GM12865 (cell line): ENCODE data around the gene SULT1A1.
"Not testable (repeated sequence)": the region's sequence is repeated elsewhere in the genome, so short reads cannot be mapped to it uniquely, and the experiment has no call there.

ENCODE experiments used
- DNase-seq: peaks from one replicate; pipeline ENCODE4 v3.0.0; 2010; ENCODE audit warnings: low read depth
- H3K4me3 ChIP-seq: 2 replicates; pipeline ENCODE4 v1.5.1; 2011; ENCODE audit warnings: mild to moderate bottlenecking, low read depth, low read length, control low read depth
- TF ChIP-seq, protein P1 (sequence below): IDR thresholded peaks from 2 replicates; pipeline ENCODE4 v1.5.1; 2011; ENCODE audit warnings: low read length, control low read depth, low read depth, inconsistent platforms; ENCODE audit not compliant: insufficient read depth; ENCODE audit errors: missing control alignments

The SULT1A1 gene

DNA sequence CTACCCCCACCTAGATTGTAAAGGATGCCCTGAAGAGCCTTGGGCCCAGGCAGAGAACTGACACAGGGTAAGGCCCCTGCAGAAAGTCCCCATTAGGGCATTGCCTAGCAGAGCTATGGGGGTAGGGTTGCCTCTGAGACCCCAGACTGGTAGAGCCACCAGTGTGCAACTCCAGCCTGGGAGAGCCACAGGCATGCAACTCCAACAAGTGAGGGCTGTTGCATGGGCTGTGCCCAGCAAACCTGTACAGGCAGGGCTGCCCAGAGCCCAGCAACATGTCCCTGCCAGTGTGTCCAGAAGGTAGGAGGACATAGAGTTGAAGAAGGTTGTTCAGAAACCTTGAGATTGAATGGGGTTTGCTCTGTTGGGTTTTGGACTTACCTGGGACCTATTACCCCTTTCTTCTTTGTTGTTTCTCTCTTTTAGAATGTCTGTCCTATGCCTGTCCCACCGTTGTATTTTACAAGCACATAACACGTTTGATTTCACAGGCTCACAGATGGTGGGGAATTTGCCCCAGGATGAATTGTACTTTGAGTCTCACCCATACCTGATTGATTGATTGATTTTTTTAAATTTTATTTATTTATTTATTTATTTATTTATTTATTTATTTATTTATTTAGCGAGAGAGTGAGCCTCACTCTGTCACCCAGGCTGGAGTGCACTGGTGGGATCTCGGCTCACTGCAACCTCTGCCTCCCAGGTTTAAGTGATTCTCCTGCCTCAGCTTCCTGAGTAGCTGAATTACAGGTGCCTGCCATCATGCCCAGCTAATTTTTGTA lies 39.7 kb downstream of the SULT1A1 start:
- DNase-seq: no peak
- TF ChIP-seq, protein P1, sequence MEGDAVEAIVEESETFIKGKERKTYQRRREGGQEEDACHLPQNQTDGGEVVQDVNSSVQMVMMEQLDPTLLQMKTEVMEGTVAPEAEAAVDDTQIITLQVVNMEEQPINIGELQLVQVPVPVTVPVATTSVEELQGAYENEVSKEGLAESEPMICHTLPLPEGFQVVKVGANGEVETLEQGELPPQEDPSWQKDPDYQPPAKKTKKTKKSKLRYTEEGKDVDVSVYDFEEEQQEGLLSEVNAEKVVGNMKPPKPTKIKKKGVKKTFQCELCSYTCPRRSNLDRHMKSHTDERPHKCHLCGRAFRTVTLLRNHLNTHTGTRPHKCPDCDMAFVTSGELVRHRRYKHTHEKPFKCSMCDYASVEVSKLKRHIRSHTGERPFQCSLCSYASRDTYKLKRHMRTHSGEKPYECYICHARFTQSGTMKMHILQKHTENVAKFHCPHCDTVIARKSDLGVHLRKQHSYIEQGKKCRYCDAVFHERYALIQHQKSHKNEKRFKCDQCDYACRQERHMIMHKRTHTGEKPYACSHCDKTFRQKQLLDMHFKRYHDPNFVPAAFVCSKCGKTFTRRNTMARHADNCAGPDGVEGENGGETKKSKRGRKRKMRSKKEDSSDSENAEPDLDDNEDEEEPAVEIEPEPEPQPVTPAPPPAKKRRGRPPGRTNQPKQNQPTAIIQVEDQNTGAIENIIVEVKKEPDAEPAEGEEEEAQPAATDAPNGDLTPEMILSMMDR: no peak
- no peak overlapping the region for H3K4me3 ChIP-seq

DNA sequence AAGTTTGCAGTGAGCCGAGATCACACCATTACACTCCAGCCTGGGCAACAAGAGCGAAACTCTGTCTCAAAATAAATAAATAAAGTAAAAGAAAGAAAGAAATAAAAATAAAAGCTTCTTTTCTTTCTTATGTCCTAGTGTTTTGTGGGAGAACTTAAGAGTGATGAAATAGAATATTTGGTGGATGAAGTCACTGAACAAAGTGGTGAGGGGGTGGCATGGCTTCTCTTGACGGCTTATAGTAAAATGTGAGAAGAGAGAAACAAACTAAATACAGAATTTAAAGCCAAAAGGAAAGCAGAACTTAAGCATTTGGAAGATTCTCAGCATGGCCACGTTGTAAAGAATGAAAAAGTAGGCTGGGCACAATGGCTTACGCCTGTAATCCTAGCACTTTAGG lies 40.8 kb downstream of the SULT1A1 start:
- no peak overlapping the region for H3K4me3 ChIP-seq
- TF ChIP-seq, protein P1: no peak
- DNase-seq: no peak

DNA sequence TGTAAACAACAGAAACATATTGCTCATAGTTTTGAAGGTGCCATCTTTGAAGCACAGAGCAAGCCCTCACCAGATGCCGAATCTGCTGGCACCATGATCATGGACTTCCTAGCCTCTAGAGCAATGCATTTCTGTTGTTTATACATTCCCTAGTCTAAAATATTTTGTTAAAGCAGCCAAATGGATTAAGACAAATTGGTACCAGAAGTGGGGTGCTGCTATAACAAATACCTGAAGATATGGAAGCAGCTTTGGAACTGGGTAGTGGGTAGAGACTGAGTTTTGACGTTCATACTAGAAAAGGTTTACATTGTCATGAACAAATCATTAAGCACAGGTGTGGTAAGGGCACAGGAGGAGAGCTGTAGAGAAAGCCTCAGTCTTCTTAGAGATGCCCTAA lies 42.6 kb downstream of the SULT1A1 start:
- DNase-seq: no peak
- TF ChIP-seq, protein P1: no peak
- H3K4me3 ChIP-seq: no peak overlapping the region

DNA sequence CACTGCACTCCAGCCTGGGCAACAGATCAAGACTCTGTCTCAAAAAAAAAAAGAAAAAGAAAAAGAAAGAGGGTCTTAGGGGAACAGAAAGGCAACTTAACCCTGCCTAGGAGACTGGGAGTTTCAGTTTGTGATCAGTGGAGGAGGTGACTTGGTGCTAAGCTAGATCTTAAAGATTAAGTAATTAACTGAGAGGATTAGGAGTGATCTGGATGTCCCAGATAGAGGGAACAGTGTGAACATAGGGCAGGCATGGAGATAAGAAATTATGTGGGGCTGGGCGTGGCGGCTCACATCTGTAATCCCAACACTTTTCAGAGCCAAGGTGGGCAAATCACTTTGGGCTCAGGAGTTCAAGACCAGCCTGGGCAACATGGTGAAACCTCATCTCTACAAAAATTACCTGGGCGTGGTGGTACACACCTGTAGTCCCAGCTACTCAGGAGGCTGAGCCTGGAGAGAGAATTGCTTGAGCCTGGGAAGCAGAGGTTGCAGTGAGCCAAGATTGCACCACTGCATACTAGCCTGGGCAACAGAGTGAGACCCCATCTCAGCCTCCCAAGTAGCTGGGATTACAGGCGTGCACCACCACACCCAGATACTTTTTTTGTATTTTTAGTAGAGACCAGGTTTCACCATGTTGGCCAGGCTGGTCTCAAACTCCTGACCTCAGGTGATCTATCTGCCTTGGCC lies 43.5 kb downstream of the SULT1A1 start:
- not testable (repeated sequence) for DNase-seq, H3K4me3 ChIP-seq

DNA sequence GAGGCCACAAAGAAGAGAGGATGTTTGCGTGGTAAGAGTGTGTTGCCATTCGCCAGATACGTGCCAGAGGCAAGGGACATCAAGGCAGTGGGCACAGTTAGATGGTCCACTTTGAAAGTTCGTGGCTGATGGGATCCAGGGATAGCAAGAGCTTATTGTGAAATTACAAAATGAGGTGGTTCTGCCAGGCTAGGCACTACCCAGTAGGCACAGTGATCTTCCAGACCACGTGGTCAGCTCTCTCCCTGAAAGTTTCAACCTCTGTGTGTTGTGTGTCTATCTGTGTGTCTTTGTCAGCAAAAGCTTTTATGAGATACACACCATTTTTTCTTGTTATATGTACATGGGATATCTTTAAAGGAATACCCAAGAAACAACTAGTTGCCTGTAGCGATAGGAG lies 46.6 kb downstream of the SULT1A1 start:
- no peak for DNase-seq
- H3K4me3 ChIP-seq: no peak overlapping the region
- TF ChIP-seq, protein P1: no peak

DNA sequence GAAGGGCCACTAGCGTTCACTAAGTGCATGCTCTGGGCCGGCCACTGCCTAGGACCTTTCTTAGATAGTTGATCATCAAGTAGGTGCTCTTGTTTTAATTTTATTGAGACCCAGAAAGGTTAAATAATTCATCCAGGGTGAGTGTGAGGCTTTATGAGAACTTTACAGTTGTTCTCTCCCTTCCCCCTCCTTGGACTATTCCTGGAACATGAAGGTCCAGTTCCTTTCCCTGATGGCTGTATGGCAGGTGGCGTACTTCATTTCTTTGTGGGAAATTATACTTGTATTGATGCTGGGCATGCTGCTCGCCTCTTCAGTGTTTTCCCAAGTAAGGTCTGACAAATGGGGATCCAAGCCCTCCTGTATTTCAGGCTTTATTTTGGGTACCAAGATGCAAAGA lies 47.6 kb downstream of the SULT1A1 start:
- DNase-seq: no peak
- TF ChIP-seq, protein P1: no peak
- no peak overlapping the region for H3K4me3 ChIP-seq

DNA sequence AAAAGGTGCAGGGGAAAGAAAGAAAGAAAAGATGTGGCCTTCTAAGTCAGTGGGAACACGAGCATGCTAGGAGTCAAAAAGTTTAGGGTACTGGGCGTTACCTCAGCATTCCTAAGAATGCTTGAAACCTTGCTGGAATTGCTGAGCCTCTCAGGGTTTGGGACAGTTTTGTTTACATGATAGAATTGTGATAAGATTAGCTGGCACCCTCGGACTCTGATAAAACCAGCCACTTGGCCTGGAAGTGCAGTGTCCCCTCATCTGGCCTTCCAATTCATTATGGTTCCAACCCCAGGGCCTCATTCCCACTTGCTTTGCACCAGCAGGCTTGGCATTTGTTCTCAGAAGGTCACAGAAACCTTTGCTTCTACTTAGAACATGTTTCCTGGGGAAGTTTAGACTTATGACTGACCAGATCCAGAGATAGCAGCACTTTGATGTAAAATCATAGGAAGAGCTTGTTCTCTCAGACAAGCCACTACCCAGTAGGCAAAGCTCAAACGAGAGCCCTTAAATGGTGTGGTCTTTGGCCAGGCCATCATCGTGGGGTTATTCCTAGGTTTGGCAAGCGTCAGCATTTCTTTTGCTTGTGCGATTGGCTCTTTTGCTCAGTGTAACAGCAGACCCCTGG lies 48.2 kb downstream of the SULT1A1 start:
- TF ChIP-seq, protein P1: no peak
- no peak for DNase-seq
- H3K4me3 ChIP-seq: no peak overlapping the region
